ENCODE results near the gene MARK2.

GRCh38 chr11:63920939-63921417 lies 82.1 kb downstream of the MARK2 start:
- TF ChIP-seq TSHZ2 (CRISPR knock-in tag; IDR thresholded peaks at IDR 0.05) (no peak), CSRNP3 (CRISPR knock-in tag; IDR thresholded peaks at IDR 0.05) (no peak), ZNF70 (CRISPR knock-in tag; IDR thresholded peaks at IDR 0.05) (no peak), CSDC2 (CRISPR knock-in tag; IDR thresholded peaks at IDR 0.05) (no peak), PATZ1 (CRISPR knock-in tag; IDR thresholded peaks at IDR 0.05; ENCODE audit: borderline replicate concordance) (no peak), BACH2 (CRISPR knock-in tag; IDR thresholded peaks at IDR 0.05; ENCODE audit: borderline replicate concordance) (no peak), ESRRG (CRISPR knock-in tag; IDR thresholded peaks at IDR 0.05) (no peak), TOX (CRISPR knock-in tag; IDR thresholded peaks at IDR 0.05; ENCODE audit: borderline replicate concordance) (no peak), ISL1 (CRISPR knock-in tag; IDR thresholded peaks at IDR 0.05) (no peak), ARNTL (CRISPR knock-in tag; IDR thresholded peaks at IDR 0.05; ENCODE audit: borderline replicate concordance, low read depth) (no peak), ZNF565 (CRISPR knock-in tag; conservative IDR thresholded peaks at IDR 0.05; ENCODE audit: low read depth) (no peak), GLIS3 (CRISPR knock-in tag; IDR thresholded peaks at IDR 0.05) (no peak), SNAI2 (CRISPR knock-in tag; IDR thresholded peaks at IDR 0.05) (no peak)
